SJSA1 (cell line): ENCODE measurements around the gene HSD3B7. TPM values are rescaled to one million over a fixed set of nuclear protein-coding genes. Genes with fewer than 3 reads are reported as not detected.

Experiments
- DNase-seq, 2 experiments: peaks; one replicate each; pipeline ENCODE4 v3.0.0-alpha.2; 2015 to 2020; ENCODE audit warnings: low spot score in 2 of 2, low read depth in 1 of 2
- H3K27ac ChIP-seq: fragments of 250-450 bp; sonication (Bioruptor Pico); 2 replicates; pipeline ENCODE4 v1.5.1; 2020; ENCODE audit warnings: mild to moderate bottlenecking, moderate library complexity
- H3K27me3 ChIP-seq: fragments of 250-450 bp; sonication (Bioruptor Pico); replicated peaks from 2 replicates; pipeline ENCODE4 v1.5.1; 2020; ENCODE audit warnings: mild to moderate bottlenecking, moderate library complexity
- H3K36me3 ChIP-seq: fragments of 250-450 bp; sonication (Bioruptor Pico); 2 replicates; pipeline ENCODE4 v1.5.1; 2020; ENCODE audit warnings: mild to moderate bottlenecking
- H3K4me1 ChIP-seq: fragments of 250-450 bp; sonication (Bioruptor Pico); replicated peaks from 2 replicates; pipeline ENCODE4 v1.6.1; 2021; ENCODE audit warnings: mild to moderate bottlenecking
- H3K4me3 ChIP-seq: fragments of 250-450 bp; sonication (Bioruptor Pico); 2 replicates; pipeline ENCODE4 v1.5.1; 2020; ENCODE audit warnings: mild to moderate bottlenecking
- H3K9me3 ChIP-seq: fragments of 250-450 bp; sonication (Bioruptor Pico); replicated peaks from 2 replicates; pipeline ENCODE4 v1.5.1; 2020; ENCODE audit warnings: mild to moderate bottlenecking
- total RNA-seq: library from RNA; depleted of rRNA; stranded (reverse); fragments of >200 nt; shearing (Covaris generic); gene quantifications from 2 replicates; pipeline ENCODE4 v1.2.3, GENCODE V29; 2014

Gene HSD3B7
- total RNA-seq, 1 experiment from 2014 or later: 4.1 TPM

- peaks cover 5% of the 10 kb centered on the region for H3K4me1 ChIP-seq
- H3K27me3 ChIP-seq: no peaks in the 10 kb centered on the region
- no peak overlapping the region for H3K4me3 ChIP-seq
- no peaks in the 10 kb centered on the region for H3K9me3 ChIP-seq
- DNase-seq: peak in 1 of 2 experiments; percentile 38
- H3K27ac ChIP-seq: no peak overlapping the region
- peaks cover 58% of the 10 kb centered on the region for H3K36me3 ChIP-seq
These were observed 1.6 kb upstream of the HSD3B7 start for GRCh38 chr16:30983289-30983889.

GRCh38 chr16:30983898-30984610 is 953 bp upstream of the HSD3B7 start:
- H3K27me3 ChIP-seq: no peaks in the 10 kb centered on the region
- H3K27ac ChIP-seq: no peak overlapping the region
- DNase-seq: no peak
- peaks cover 53% of the 10 kb centered on the region for H3K36me3 ChIP-seq
- H3K4me3 ChIP-seq: no peak overlapping the region
- H3K4me1 ChIP-seq: peaks cover 5% of the 10 kb centered on the region
- no peaks in the 10 kb centered on the region for H3K9me3 ChIP-seq

GRCh38 chr16:30985401-30986128 is 558 bp downstream of the HSD3B7 start:
- no peaks in the 10 kb centered on the region for H3K9me3 ChIP-seq
- H3K27me3 ChIP-seq: no peaks in the 10 kb centered on the region
- DNase-seq: no peak
- H3K4me3 ChIP-seq: no peak overlapping the region
- H3K36me3 ChIP-seq: peaks cover 42% of the 10 kb centered on the region
- no peak overlapping the region for H3K27ac ChIP-seq
- peaks cover 5% of the 10 kb centered on the region for H3K4me1 ChIP-seq

GRCh38 chr16:30986129-30986991 is 1.4 kb downstream of the HSD3B7 start:
- Histone ChIP-seq H3K27ac (no peak overlapping the region), H3K4me1 (peaks cover 5% of the 10 kb centered on the region), H3K36me3 (peaks cover 34% of the 10 kb centered on the region), H3K4me3 (no peak overlapping the region), H3K27me3 (no peaks in the 10 kb centered on the region), H3K9me3 (no peaks in the 10 kb centered on the region)
- no peak for DNase-seq

- H3K27ac ChIP-seq: no peak overlapping the region
- H3K4me1 ChIP-seq: peaks cover 5% of the 10 kb centered on the region
- H3K27me3 ChIP-seq: no peaks in the 10 kb centered on the region
- no peak for DNase-seq
- no peaks in the 10 kb centered on the region for H3K9me3 ChIP-seq
- H3K36me3 ChIP-seq: peaks cover 23% of the 10 kb centered on the region
- no peak overlapping the region for H3K4me3 ChIP-seq
These were observed 2.7 kb downstream of the HSD3B7 start for GRCh38 chr16:30987581-30988190.

- H3K4me3 ChIP-seq: no peak overlapping the region
- no peak overlapping the region for H3K27ac ChIP-seq
- no peaks in the 10 kb centered on the region for H3K27me3 ChIP-seq
- DNase-seq: no peak
- no peaks in the 10 kb centered on the region for H3K9me3 ChIP-seq
- peaks cover 6% of the 10 kb centered on the region for H3K36me3 ChIP-seq
- peaks cover 5% of the 10 kb centered on the region for H3K4me1 ChIP-seq
These were observed 4.6 kb downstream of the HSD3B7 start for GRCh38 chr16:30989469-30990047.

- no peak for DNase-seq
- Histone ChIP-seq H3K4me1 (peaks cover 3% of the 10 kb centered on the region), H3K36me3 (peaks cover 2% of the 10 kb centered on the region; the same call in 1 of the 2 replicates), H3K27me3 (no peaks in the 10 kb centered on the region), H3K9me3 (no peaks in the 10 kb centered on the region), H3K27ac (no peak overlapping the region), H3K4me3 (no peak overlapping the region)
These were observed 5.1 kb downstream of the HSD3B7 start for GRCh38 chr16:30990105-30990504.

- Histone ChIP-seq H3K36me3 (no peaks in the 10 kb centered on the region), H3K4me1 (no peaks in the 10 kb centered on the region), H3K27me3 (no peaks in the 10 kb centered on the region), H3K9me3 (no peaks in the 10 kb centered on the region), H3K27ac (no peak overlapping the region), H3K4me3 (no peak overlapping the region)
- DNase-seq: no peak
These were observed 6.0 kb downstream of the HSD3B7 start for GRCh38 chr16:30991052-30991451.

GRCh38 chr16:30992276-30992780 is 7.3 kb downstream of the HSD3B7 start:
- Histone ChIP-seq H3K27ac (no peak overlapping the region), H3K9me3 (no peaks in the 10 kb centered on the region), H3K36me3 (no peaks in the 10 kb centered on the region), H3K4me3 (no peak overlapping the region), H3K4me1 (peaks cover 9% of the 10 kb centered on the region), H3K27me3 (no peaks in the 10 kb centered on the region)
- DNase-seq: no peak

GRCh38 chr16:30992931-30993816 is 8.2 kb downstream of the HSD3B7 start:
- Histone ChIP-seq H3K36me3 (no peaks in the 10 kb centered on the region), H3K27me3 (no peaks in the 10 kb centered on the region), H3K27ac (no peak overlapping the region), H3K9me3 (no peaks in the 10 kb centered on the region), H3K4me1 (peaks cover 18% of the 10 kb centered on the region), H3K4me3 (no peak overlapping the region)
- DNase-seq: peak in 1 of 2 experiments; percentile 39

- Histone ChIP-seq H3K4me1 (peaks cover 23% of the 10 kb centered on the region), H3K36me3 (no peaks in the 10 kb centered on the region), H3K27me3 (no peaks in the 10 kb centered on the region), H3K27ac (no peak overlapping the region), H3K4me3 (peak overlapping the region; percentile 44; the same call in 1 of the 2 replicates), H3K9me3 (no peaks in the 10 kb centered on the region)
- no peak for DNase-seq
These were observed 10.9 kb downstream of the HSD3B7 start for GRCh38 chr16:30995927-30996323.
